NOMO-1 treated with DMSO at 0.1 percent for 48 hours (cell line): ENCODE measurements around the gene TMEM131.
A peak's percentile ranks its signal among the peaks of the same experiment; 100 is the strongest.

Experiments used
- DNase-seq: peaks from one replicate; lab custom pipeline; 2025; ENCODE audit not compliant: unreplicated experiment; lab: John Stamatoyannopoulos, UW

The TMEM131 gene

GRCh38 chr2:97992836-97993825 is 2.6 kb downstream of the TMEM131 start:
- DNase-seq = no peak

- peak; percentile 10 for DNase-seq
These were observed 4.5 kb downstream of the TMEM131 start for GRCh38 chr2:97991081-97991856.

- no peak for DNase-seq
These were observed 7.0 kb downstream of the TMEM131 start for GRCh38 chr2:97988722-97989121.

GRCh38 chr2:97985998-97986397 is 9.8 kb downstream of the TMEM131 start:
- no peak for DNase-seq

- no peak for DNase-seq
These were observed 12.1 kb downstream of the TMEM131 start for GRCh38 chr2:97983698-97984097.

GRCh38 chr2:97983134-97983533 is 12.6 kb downstream of the TMEM131 start:
- DNase-seq = no peak

- DNase-seq = no peak
These were observed 13.1 kb downstream of the TMEM131 start for GRCh38 chr2:97982621-97983020.

GRCh38 chr2:97981961-97982360 is 13.8 kb downstream of the TMEM131 start:
- DNase-seq = no peak

GRCh38 chr2:97979904-97980303 is 15.8 kb downstream of the TMEM131 start:
- DNase-seq = peak; percentile 4

- DNase-seq = no peak
These were observed 21.3 kb downstream of the TMEM131 start for GRCh38 chr2:97974471-97974870.

- no peak for DNase-seq
These were observed 25.3 kb downstream of the TMEM131 start for GRCh38 chr2:97970293-97971060.

GRCh38 chr2:97969081-97970067 is 26.4 kb downstream of the TMEM131 start:
- DNase-seq = no peak

GRCh38 chr2:97967931-97968627 is 27.7 kb downstream of the TMEM131 start:
- no peak for DNase-seq

GRCh38 chr2:97967216-97967592 is 28.5 kb downstream of the TMEM131 start:
- peak; percentile 17 for DNase-seq

- no peak for DNase-seq
These were observed 29.1 kb downstream of the TMEM131 start for GRCh38 chr2:97966545-97967215.

- DNase-seq = no peak
These were observed 30.6 kb downstream of the TMEM131 start for GRCh38 chr2:97965116-97965515.

GRCh38 chr2:97963880-97964279 is 31.9 kb downstream of the TMEM131 start:
- DNase-seq = no peak

GRCh38 chr2:97963079-97963406 is 32.7 kb downstream of the TMEM131 start:
- DNase-seq = no peak

- DNase-seq = no peak
These were observed 34.2 kb downstream of the TMEM131 start for GRCh38 chr2:97961534-97961933.
